Naive thymus-derived CD4-positive, alpha-beta T cell (primary cell): Measurements from ENCODE around the gene CHRNA1. TPM values are rescaled to one million over a fixed set of nuclear protein-coding genes. Genes with fewer than 3 reads are reported as not detected.

Experiments used
- ATAC-seq: fragments of 150-1000 bp; cut with Tn5 transposase; 2 replicates; pipeline ENCODE4 v1.10.0; 2021; ENCODE audit warnings: mild to moderate bottlenecking, moderate library complexity
- CTCF ChIA-PET: fragments of 350-600 bp; sonication (Branson Sonifier 250); formaldehyde crosslinking; loops from one replicate; lab custom pipeline; 2021; ENCODE audit warnings: antibody characterized with exemption; lab: Charles Lee
- POLR2A ChIA-PET: fragments of 350-600 bp; sonication (Branson Sonifier 250); formaldehyde crosslinking; loops from one replicate; lab custom pipeline; 2021; ENCODE audit warnings: antibody characterized with exemption, inconsistent platforms; lab: Charles Lee
- DNase-seq, 9 donors: peaks; one replicate each; pipeline versions ENCODE4 v3.0.0 to v3.0.0-alpha.2; 2020 to 2022; ENCODE audit warnings: mixed read lengths in 1 of 9
- H3K27ac ChIP-seq: one replicate; pipeline ENCODE4 v1.7.0; 2013; ENCODE audit warnings: mild to moderate bottlenecking, low read depth, low read length, moderate library complexity
- H3K27me3 ChIP-seq, 2 donors: one replicate each; pipeline ENCODE4 v1.7.0; 2013; ENCODE audit warnings: low read length in 2 of 2, mild to moderate bottlenecking in 2 of 2, moderate library complexity in 2 of 2; ENCODE audit not compliant: control insufficient read depth in 2 of 2, insufficient read depth in 2 of 2
- H3K36me3 ChIP-seq, 3 experiments: 1 replicate in 2 of 3; 2 replicates in 1 of 3; pipeline ENCODE4 v1.7.0; 2013; ENCODE audit warnings: low read length in 3 of 3, mild to moderate bottlenecking in 3 of 3, moderate library complexity in 1 of 3; ENCODE audit not compliant: insufficient read depth in 3 of 3, control insufficient read depth in 2 of 3
- H3K4me1 ChIP-seq, 2 donors: one replicate each; pipeline ENCODE4 v1.7.0; 2013; ENCODE audit warnings: low read length in 2 of 2, mild to moderate bottlenecking in 2 of 2, moderate library complexity in 1 of 2; ENCODE audit not compliant: control insufficient read depth in 2 of 2, insufficient read depth in 2 of 2
- H3K4me3 ChIP-seq: 2 replicates; pipeline ENCODE4 v1.7.0; 2013; ENCODE audit warnings: mild to moderate bottlenecking, low read length
- H3K9me3 ChIP-seq, 3 experiments: 1 replicate in 2 of 3; 2 replicates in 1 of 3; pipeline ENCODE4 v1.7.0; 2013; ENCODE audit warnings: low read length in 3 of 3; ENCODE audit not compliant: control insufficient read depth in 2 of 3
- H3K27ac Mint-ChIP-seq, 9 donors: one replicate each; pipeline ENCODE4 v1.8.0; 2020 to 2022; ENCODE audit warnings: mixed read lengths in 9 of 9, mild to moderate bottlenecking in 8 of 9, moderate library complexity in 5 of 9, inconsistent platforms in 2 of 9
- H3K27me3 Mint-ChIP-seq, 5 donors: one replicate each; pipeline ENCODE4 v1.8.0; 2021 to 2022; ENCODE audit warnings: mixed read lengths in 5 of 5, mild to moderate bottlenecking in 1 of 5
- H3K36me3 Mint-ChIP-seq, 5 donors: one replicate each; pipeline ENCODE4 v1.8.0; 2020 to 2022; ENCODE audit warnings: mixed read lengths in 5 of 5, mild to moderate bottlenecking in 3 of 5, inconsistent platforms in 1 of 5
- H3K4me1 Mint-ChIP-seq, 7 donors: one replicate each; pipeline ENCODE4 v1.8.0; 2020 to 2022; ENCODE audit warnings: mixed read lengths in 7 of 7, mild to moderate bottlenecking in 3 of 7, inconsistent platforms in 1 of 7
- H3K4me3 Mint-ChIP-seq, 10 donors: one replicate each; pipeline ENCODE4 v1.8.0; 2020 to 2022; ENCODE audit warnings: mild to moderate bottlenecking in 10 of 10, mixed read lengths in 10 of 10, moderate library complexity in 6 of 10, inconsistent platforms in 2 of 10
- H3K9me3 Mint-ChIP-seq, 11 donors: one replicate each; pipeline ENCODE4 v1.8.0; 2020 to 2022; ENCODE audit warnings: mixed read lengths in 11 of 11, mild to moderate bottlenecking in 4 of 11, inconsistent platforms in 1 of 11, moderate library complexity in 1 of 11
- intact Hi-C, 2 donors: fragments of 100-400 bp; cut with micrococcal nuclease; formaldehyde crosslinking; loops; one replicate each; pipeline ENCODE4 v1.15.1; 2023
- polyA plus RNA-seq, 2 donors: library from polyadenylated mRNA; unstranded; fragments of 300-500 nt; fragmentation: Illumina TruSeq; gene quantifications; one replicate each; pipeline ENCODE4 v1.2.3, GENCODE V29; 2021
- total RNA-seq, 6 experiments: library from RNA in 5 of 6; stranded (reverse) in 5 of 6; gene quantifications; 1 replicate in 5 of 6; 2 replicates in 1 of 6; pipeline ENCODE4 v1.2.3 and lab custom pipeline; 2021 to 2026

CHRNA1 gene
- total and polyA plus RNA-seq, 7 experiments from 2014 or later: not detected

- no peaks in the 10 kb centered on the region for H3K27me3 ChIP-seq
- H3K4me1 ChIP-seq: no peaks in the 10 kb centered on the region
- H3K9me3 ChIP-seq: no peaks in the 10 kb centered on the region
- H3K27ac ChIP-seq: no peak overlapping the region
- intact Hi-C loops: no loop called here
- H3K4me1 Mint-ChIP-seq: peaks cover 0 to 13% (median 0%) of the 10 kb centered on the region in 7 donors
- H3K36me3 ChIP-seq: no peaks in the 10 kb centered on the region
- POLR2A ChIA-PET: no interaction called here
- DNase-seq: no peak
- H3K9me3 Mint-ChIP-seq: no peaks in the 10 kb centered on the region
- no peak overlapping the region for H3K27ac Mint-ChIP-seq
- no peak overlapping the region for H3K4me3 Mint-ChIP-seq
- no peak overlapping the region for H3K4me3 ChIP-seq
- peaks cover 0 to 5% (median 0%) of the 10 kb centered on the region in 5 donors for H3K27me3 Mint-ChIP-seq
- CTCF ChIA-PET: interaction anchor here (0.6 kb wide), 1 partner anchor 21 kb away, joined by 3 read pairs; no protein-coding TSS in a partner anchor
- H3K36me3 Mint-ChIP-seq: no peaks in the 10 kb centered on the region
- ATAC-seq: no peak
These were observed 34.5 kb upstream of the CHRNA1 start for GRCh38 chr2:174798801-174799200.

DNA sequence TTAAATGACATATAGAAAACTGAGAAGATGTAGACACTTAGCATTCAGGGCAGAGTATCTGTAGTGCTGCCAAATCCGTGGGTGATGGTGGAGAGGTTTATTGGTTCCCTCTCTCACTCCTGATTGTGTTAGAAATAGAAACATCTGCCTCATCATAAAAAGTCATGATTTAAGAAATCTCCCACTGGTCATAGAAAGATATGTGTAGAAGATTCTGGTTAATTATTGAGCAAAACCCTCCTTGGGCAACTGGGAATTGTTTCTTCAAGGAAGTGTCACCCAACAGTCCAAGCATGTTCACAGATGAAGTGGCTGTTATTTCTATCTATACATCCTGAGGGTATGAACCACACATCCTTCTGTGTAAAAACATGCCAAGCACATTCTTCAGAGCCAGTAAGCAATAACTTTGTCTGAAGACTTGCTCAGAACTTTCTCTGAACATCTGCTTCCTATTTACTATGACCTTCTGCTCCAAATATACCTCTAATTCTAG, 33.6 kb upstream of the CHRNA1 start:
- no peak for ATAC-seq
- H3K27ac ChIP-seq: no peak overlapping the region
- no peak for DNase-seq
- ChIA-PET CTCF (no interaction called here), POLR2A (interaction anchor here (0.7 kb wide), 1 partner anchor 148 kb away, joined by 6 read pairs; no protein-coding TSS in a partner anchor)
- no peaks in the 10 kb centered on the region for H3K9me3 Mint-ChIP-seq
- H3K27me3 Mint-ChIP-seq: peaks cover 0 to 5% (median 0%) of the 10 kb centered on the region in 5 donors
- no peaks in the 10 kb centered on the region for H3K4me1 ChIP-seq
- H3K27me3 ChIP-seq: no peaks in the 10 kb centered on the region
- no peaks in the 10 kb centered on the region for H3K9me3 ChIP-seq
- H3K27ac Mint-ChIP-seq: no peak overlapping the region
- no peak overlapping the region for H3K4me3 Mint-ChIP-seq
- intact Hi-C loops: no loop called here
- H3K36me3 Mint-ChIP-seq: no peaks in the 10 kb centered on the region
- H3K36me3 ChIP-seq: no peaks in the 10 kb centered on the region
- no peak overlapping the region for H3K4me3 ChIP-seq
- peaks cover 0 to 18% (median 0%) of the 10 kb centered on the region in 7 donors for H3K4me1 Mint-ChIP-seq

DNA sequence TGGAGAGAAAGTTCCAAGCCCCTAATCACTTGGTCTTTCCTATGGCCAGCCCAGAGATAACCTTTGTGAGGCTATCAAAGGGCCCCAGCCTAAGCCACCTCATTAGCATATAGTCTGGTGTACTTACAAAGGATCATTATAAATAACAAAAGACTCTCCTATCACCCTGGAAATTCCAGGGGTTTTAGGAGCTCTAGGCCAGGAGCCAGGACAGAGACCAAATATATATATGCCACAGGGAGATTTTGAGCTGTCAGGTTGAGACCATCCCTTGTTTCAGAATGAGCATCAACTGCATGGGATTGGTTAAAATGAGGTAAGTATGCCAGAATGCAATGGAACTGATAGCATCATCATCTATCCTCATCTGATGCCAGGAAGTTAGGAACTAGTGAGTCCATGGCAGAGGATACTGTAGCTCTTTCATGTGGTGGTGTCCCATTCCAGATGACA, 32.1 kb upstream of the CHRNA1 start:
- Mint-ChIP-seq H3K36me3 (no peaks in the 10 kb centered on the region), H3K27ac (no peak overlapping the region), H3K4me1 (peaks cover 0 to 24% (median 0%) of the 10 kb centered on the region in 7 donors), H3K27me3 (peaks cover 0 to 6% (median 5%) of the 10 kb centered on the region in 5 donors), H3K9me3 (no peaks in the 10 kb centered on the region), H3K4me3 (no peak overlapping the region)
- ChIA-PET CTCF (no interaction called here), POLR2A (interaction anchor here (1.1 kb wide), 1 partner anchor 11 kb away, joined by 3 read pairs; no protein-coding TSS in a partner anchor)
- Histone ChIP-seq H3K4me1 (no peaks in the 10 kb centered on the region), H3K4me3 (no peak overlapping the region), H3K27ac (no peak overlapping the region), H3K36me3 (no peaks in the 10 kb centered on the region), H3K9me3 (no peaks in the 10 kb centered on the region), H3K27me3 (no peaks in the 10 kb centered on the region)
- ATAC-seq (no peak), DNase-seq (no peak)
- intact Hi-C loops: no loop called here

GRCh38 chr2:174794851-174795374, 30.6 kb upstream of the CHRNA1 start:
- ChIA-PET CTCF (no interaction called here), POLR2A (no interaction called here)
- no peak for DNase-seq

GRCh38 chr2:174792309-174793025, 28.2 kb upstream of the CHRNA1 start:
- Histone ChIP-seq H3K4me1 (peaks cover 0 to 7% of the 10 kb centered on the region in 2 donors), H3K27ac (no peak overlapping the region), H3K36me3 (no peaks in the 10 kb centered on the region), H3K9me3 (no peaks in the 10 kb centered on the region), H3K4me3 (no peak overlapping the region), H3K27me3 (no peaks in the 10 kb centered on the region)
- Mint-ChIP-seq H3K36me3 (no peaks in the 10 kb centered on the region), H3K27ac (peak overlapping the region in 1 of 9 donors; percentile 67), H3K9me3 (no peaks in the 10 kb centered on the region), H3K4me1 (peaks cover 5 to 36% (median 10%) of the 10 kb centered on the region in 7 donors), H3K4me3 (no peak overlapping the region), H3K27me3 (peaks cover 0 to 8% (median 0%) of the 10 kb centered on the region in 5 donors)
- DNase-seq (no peak), ATAC-seq (no peak)
- intact Hi-C loops: no loop called here
- POLR2A ChIA-PET: interaction anchor here (0.7 kb wide), 1 partner anchor 30 kb away, joined by 3 read pairs; no protein-coding TSS in a partner anchor
- CTCF ChIA-PET: interaction anchor here (0.6 kb wide), 1 partner anchor 39 kb away, joined by 3 read pairs; no protein-coding TSS in a partner anchor

More at GRCh38 chr2:174794851-174795374, 30.6 kb upstream of the CHRNA1 start:
- Histone ChIP-seq H3K27me3 (no peaks in the 10 kb centered on the region), H3K36me3 (no peaks in the 10 kb centered on the region), H3K4me3 (no peak overlapping the region), H3K4me1 (no peaks in the 10 kb centered on the region), H3K27ac (no peak overlapping the region), H3K9me3 (no peaks in the 10 kb centered on the region)
- intact Hi-C loops: no loop called here
- Mint-ChIP-seq H3K4me3 (no peak overlapping the region), H3K27ac (no peak overlapping the region), H3K4me1 (peaks cover 0 to 24% (median 0%) of the 10 kb centered on the region in 7 donors), H3K9me3 (no peaks in the 10 kb centered on the region), H3K36me3 (no peaks in the 10 kb centered on the region), H3K27me3 (peaks cover 0 to 8% (median 3%) of the 10 kb centered on the region in 5 donors)
- ATAC-seq: no peak

GRCh38 chr2:174791746-174792280, 27.5 kb upstream of the CHRNA1 start:
- POLR2A ChIA-PET: interaction anchor here (0.7 kb wide), 1 partner anchor 29 kb away, joined by 3 read pairs; no protein-coding TSS in a partner anchor
- DNase-seq (no peak), ATAC-seq (no peak)
- Histone ChIP-seq H3K4me1 (peaks cover 0 to 7% of the 10 kb centered on the region in 2 donors), H3K4me3 (no peak overlapping the region), H3K27ac (no peak overlapping the region), H3K27me3 (no peaks in the 10 kb centered on the region), H3K36me3 (no peaks in the 10 kb centered on the region), H3K9me3 (no peaks in the 10 kb centered on the region)
- Mint-ChIP-seq H3K4me3 (no peak overlapping the region), H3K9me3 (no peaks in the 10 kb centered on the region), H3K27me3 (peaks cover 0 to 8% (median 0%) of the 10 kb centered on the region in 5 donors), H3K4me1 (peaks cover 5 to 36% (median 12%) of the 10 kb centered on the region in 7 donors), H3K36me3 (no peaks in the 10 kb centered on the region), H3K27ac (no peak overlapping the region)
- CTCF ChIA-PET: interaction anchor here (0.6 kb wide), 1 partner anchor 39 kb away, joined by 3 read pairs; no protein-coding TSS in a partner anchor
- intact Hi-C loops: no loop called here
